GM12891 (cell line): ENCODE results near the gene KCNIP1.

ENCODE experiments used
- POLR2A ChIP-seq: IDR thresholded peaks from 2 replicates; pipeline ENCODE4 v1.6.1; 2011; ENCODE audit warnings: low read depth, low read length, control low read depth
- POLR2AphosphoS5 ChIP-seq: IDR thresholded peaks from 2 replicates; pipeline ENCODE4 v1.6.1; 2011; ENCODE audit warnings: low read depth, low read length, control low read depth
- POU2F2 ChIP-seq: IDR thresholded peaks from 2 replicates; pipeline ENCODE4 v1.6.1; 2011; ENCODE audit warnings: low read depth, mild to moderate bottlenecking, control low read depth, low read length, moderate library complexity
- TAF1 ChIP-seq: IDR thresholded peaks from 2 replicates; pipeline ENCODE4 v1.6.1; 2011; ENCODE audit warnings: low read depth, low read length, control low read depth

DNA sequence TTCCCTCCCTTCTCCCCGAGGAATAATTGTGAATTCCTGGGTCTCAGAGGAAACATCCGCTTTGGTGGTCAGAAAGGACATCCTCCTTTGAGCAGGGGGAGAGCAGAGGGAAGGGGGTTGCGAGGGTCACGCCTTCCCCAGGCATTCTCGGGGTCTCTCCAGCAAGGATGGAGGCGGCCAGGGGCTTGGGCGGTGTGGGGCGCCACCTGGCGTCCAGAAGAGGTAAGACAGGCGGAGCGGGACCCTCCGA lies 129.1 kb downstream of the KCNIP1 start:
- TF ChIP-seq TAF1, result no peak
- TF ChIP-seq POLR2AphosphoS5, result no peak
- TF ChIP-seq POLR2A, result no peak
- no peak for TF ChIP-seq POU2F2
